Body of pancreas (tissue), 4 donors: Measurements from ENCODE around the gene SRP19. TPM values are rescaled to one million over a fixed set of nuclear protein-coding genes. Genes with fewer than 3 reads are reported as not detected.

Experiments used
- ATAC-seq: fragments of 150-250 bp; one replicate; pipeline ENCODE4 v1.9.1; 2016
- DNase-seq, 4 donors: peaks; one replicate each; pipeline ENCODE4 v3.0.0-alpha.2; 2019
- H3K27ac ChIP-seq, 4 donors: fragments of 200-600 bp; sonication (generic); 1 replicate in 3 of 4; 2 replicates in 1 of 4; pipeline versions ENCODE4 v1.5.1 to v1.6.1; 2016 to 2019; ENCODE audit warnings: mild to moderate bottlenecking in 1 of 4, mixed read lengths in 1 of 4, moderate library complexity in 1 of 4
- H3K27me3 ChIP-seq, 2 donors: fragments of 200-600 bp; sonication (generic); one replicate each; pipeline ENCODE4 v1.6.0; 2016; ENCODE audit warnings: mild to moderate bottlenecking in 1 of 2
- H3K36me3 ChIP-seq, 2 donors: fragments of 200-600 bp; sonication (generic); replicated peaks in 1 of 2; 2 replicates each; pipeline ENCODE4 v1.5.1; 2016; ENCODE audit warnings: low read depth in 2 of 2; ENCODE audit not compliant: insufficient read depth in 1 of 2
- H3K4me1 ChIP-seq: fragments of 200-600 bp; sonication (generic); one replicate; pipeline ENCODE4 v1.6.0; 2016
- H3K4me3 ChIP-seq, 2 donors: fragments of 200-600 bp; sonication (generic); 1 replicate in 1 of 2; 2 replicates in 1 of 2; pipeline ENCODE4 v1.5.1; 2016 to 2019
- H3K9me3 ChIP-seq, 3 donors: fragments of 200-600 bp; sonication (generic); 1 replicate in 2 of 3; 2 replicates in 1 of 3; pipeline ENCODE4 v1.5.1; 2016
- CTCF ChIP-seq, 7 experiments: fragments of 450-650 bp in 4 of 7; fragments of 200-600 bp in 3 of 7; sonication (generic) in 3 of 7; IDR thresholded peaks; one replicate each; pipeline ENCODE4 v1.5.1; 2016 to 2019; ENCODE audit warnings: antibody characterized with exemption in 7 of 7
- POLR2A ChIP-seq, 3 donors: fragments of 450-650 bp; IDR thresholded peaks; one replicate each; pipeline ENCODE4 v1.6.1; 2016; ENCODE audit warnings: antibody characterized with exemption in 3 of 3, mild to moderate bottlenecking in 2 of 3
- WGBS, 2 donors: methylation state at CpG; one replicate each; pipeline ENCODE4 v1.1.5; 2017; 5-methylcytosine and 5-hydroxymethylcytosine counted together
- intact Hi-C: fragments of 100-400 bp; cut with DNase I; formaldehyde crosslinking; loops from one replicate; pipeline ENCODE4 v1.15.1; 2023
- total RNA-seq, 2 donors: library from RNA; depleted of rRNA; stranded (reverse); fragments of >200 nt; gene quantifications; one replicate each; pipeline ENCODE4 v1.1.0, GENCODE V29; 2016

The SRP19 gene
- total RNA-seq = 10 to 100 TPM; 23.7 to 42.3 TPM

- TF ChIP-seq POLR2A (IDR thresholded peaks at IDR 0.05) = peak; percentile 50 to 83 (median 79)
- TF ChIP-seq CTCF (IDR thresholded peaks at IDR 0.05) = no peak
- intact Hi-C loops = no loop called here
- peak within 1 kb of the TSS; percentile 33 to 89 (median 78) for H3K27ac ChIP-seq
- ATAC-seq (peak; percentile 98), DNase-seq (peak; percentile 94 to 97 (median 96))
- H3K9me3 ChIP-seq = no peaks in the 10 kb centered on the region
- H3K4me3 ChIP-seq = peak within 1 kb of the TSS; percentile 91 to 97
- WGBS, 2 donors = 1% methylated on average over 29 to 47 of the region's 47 CpGs
- H3K27me3 ChIP-seq = no peaks in the 10 kb centered on the region
- H3K4me1 ChIP-seq = peaks cover 31% of the 10 kb centered on the region
- H3K36me3 ChIP-seq = peaks cover 0 to 2% of the 10 kb centered on the region in 2 donors
These were observed at the start of gene SRP19 for GRCh38 chr5:112860929-112861637. SRP19 (plus strand) TSS chr5:112861287; CDS start chr5:112861377, 90 bp downstream.

GRCh38 chr5:112812549-112812948 is 48.5 kb upstream of the SRP19 start:
- no peak overlapping the region for H3K4me3 ChIP-seq
- no peak for DNase-seq
- ATAC-seq = no peak
- no peak for TF ChIP-seq POLR2A (IDR thresholded peaks at IDR 0.05)
- no peaks in the 10 kb centered on the region for H3K4me1 ChIP-seq
- 74 to 87% methylated on average over 1 of the region's 1 CpG for WGBS, 2 donors
- no peak overlapping the region for H3K27ac ChIP-seq
- no peaks in the 10 kb centered on the region for H3K9me3 ChIP-seq
- H3K36me3 ChIP-seq = peaks cover 0 to 2% of the 10 kb centered on the region in 2 donors
- no peaks in the 10 kb centered on the region for H3K27me3 ChIP-seq
- intact Hi-C loops = no loop called here

- 95 to 100% methylated on average over 1 of the region's 1 CpG for WGBS, 2 donors
- intact Hi-C loops = no loop called here
- TF ChIP-seq CTCF (IDR thresholded peaks at IDR 0.05) (no peak), POLR2A (IDR thresholded peaks at IDR 0.05) (no peak)
- H3K4me3 ChIP-seq = no peak overlapping the region
- no peaks in the 10 kb centered on the region for H3K27me3 ChIP-seq
- DNase-seq (no peak), ATAC-seq (no peak)
- H3K27ac ChIP-seq = no peak overlapping the region
- H3K9me3 ChIP-seq = no peaks in the 10 kb centered on the region
- no peaks in the 10 kb centered on the region for H3K4me1 ChIP-seq
- H3K36me3 ChIP-seq = peaks cover 0 to under 1% of the 10 kb centered on the region in 2 donors
These were observed 40.8 kb upstream of the SRP19 start for GRCh38 chr5:112820246-112820645.

- TF ChIP-seq POLR2A (IDR thresholded peaks at IDR 0.05) (no peak), CTCF (IDR thresholded peaks at IDR 0.05) (no peak)
- 68 to 95% methylated on average over 4 of the region's 4 CpGs for WGBS, 2 donors
- intact Hi-C loops = no loop called here
- H3K36me3 ChIP-seq = no peaks in the 10 kb centered on the region
- no peak overlapping the region for H3K27ac ChIP-seq
- H3K4me3 ChIP-seq = no peak overlapping the region
- H3K9me3 ChIP-seq = no peaks in the 10 kb centered on the region
- DNase-seq = no peak
- H3K4me1 ChIP-seq = no peaks in the 10 kb centered on the region
- no peak for ATAC-seq
- H3K27me3 ChIP-seq = no peaks in the 10 kb centered on the region
These were observed 38.6 kb upstream of the SRP19 start for GRCh38 chr5:112822456-112822855.

GRCh38 chr5:112823181-112823580 is 37.9 kb upstream of the SRP19 start:
- H3K36me3 ChIP-seq = no peaks in the 10 kb centered on the region
- no peak for DNase-seq
- no peaks in the 10 kb centered on the region for H3K4me1 ChIP-seq
- no peaks in the 10 kb centered on the region for H3K27me3 ChIP-seq
- no peak for ATAC-seq
- no peak overlapping the region for H3K27ac ChIP-seq
- H3K4me3 ChIP-seq = no peak overlapping the region
- no peak for TF ChIP-seq POLR2A (IDR thresholded peaks at IDR 0.05)
- no peak for TF ChIP-seq CTCF (IDR thresholded peaks at IDR 0.05)
- intact Hi-C loops = no loop called here
- H3K9me3 ChIP-seq = no peaks in the 10 kb centered on the region
- 69 to 87% methylated on average over 2 of the region's 2 CpGs for WGBS, 2 donors
